Stimulated activated CD4-positive, alpha-beta T cell treated with anti-CD3 and anti-CD28 coated beads, Interleukin-2, amount 100 ng/mL, for 24 hours (primary cell): Measurements from ENCODE around the gene PPP1R16B.

Experiments
- DNase-seq, 2 donors: peaks; one replicate each; pipeline ENCODE4 v3.0.0-alpha.2; 2020

The PPP1R16B gene

DNA sequence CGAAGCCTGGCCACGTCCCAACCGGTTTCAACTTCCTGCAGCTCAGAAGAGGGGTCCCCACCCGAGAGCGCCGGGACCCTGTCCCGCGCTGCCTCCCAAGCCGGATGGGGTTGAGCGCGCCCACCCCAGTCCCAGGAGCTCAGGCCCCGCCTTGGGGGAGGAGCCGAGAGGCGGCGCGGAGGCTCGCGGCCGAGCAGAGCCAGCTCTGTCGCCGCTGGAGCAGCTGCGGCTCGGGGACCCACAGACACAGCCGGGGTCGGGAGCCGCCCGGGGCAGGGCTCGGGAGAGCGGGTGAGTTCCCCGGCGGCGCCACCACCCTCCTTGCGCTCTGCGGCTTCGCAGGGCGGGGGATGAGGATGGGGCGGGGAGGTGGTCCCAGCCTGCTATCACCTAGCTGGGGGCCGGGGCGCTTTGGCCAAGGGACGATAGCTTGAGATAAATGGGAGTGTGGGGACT lies at the start of gene PPP1R16B:
PPP1R16B (plus strand) TSS at position 196 of the 456 bp plus-strand sequence. CDS start 30,229 bp downstream, outside the sequence.
- DNase-seq = peak; percentile 78 to 86

DNA sequence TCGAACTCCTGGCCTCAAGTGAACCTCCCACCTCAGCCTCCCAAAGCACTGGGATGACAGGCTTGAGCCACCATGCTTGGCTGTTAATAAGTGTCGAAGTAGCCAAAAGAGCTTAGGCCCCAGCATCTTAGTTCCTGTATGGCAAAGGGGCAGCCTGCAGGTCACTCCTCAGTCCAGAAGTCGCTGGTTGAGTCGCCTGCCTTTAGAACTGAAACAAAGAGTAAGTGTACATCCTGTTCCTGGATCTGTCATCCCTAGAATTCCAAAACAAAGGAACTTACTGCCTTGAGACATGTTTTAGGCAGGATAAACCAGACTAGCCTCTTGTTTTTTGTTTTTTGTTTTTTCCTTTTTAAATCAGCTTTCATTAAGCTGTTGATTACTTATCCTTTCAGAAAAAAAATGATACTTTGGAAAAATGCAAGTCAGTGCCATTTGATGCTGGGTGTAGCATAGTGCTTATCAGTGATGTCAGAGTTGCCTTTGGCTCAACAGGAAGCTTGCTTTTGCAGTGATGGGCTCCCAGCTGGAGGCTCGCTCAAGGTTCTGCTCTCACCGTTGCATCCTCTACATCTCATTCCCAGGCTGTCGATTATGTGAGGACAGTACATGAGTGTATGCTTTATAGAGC lies 48.2 kb upstream of the PPP1R16B start:
- no peak for DNase-seq

- DNase-seq = no peak
These were observed 46.4 kb upstream of the PPP1R16B start for GRCh38 chr20:38759106-38759505.

DNA sequence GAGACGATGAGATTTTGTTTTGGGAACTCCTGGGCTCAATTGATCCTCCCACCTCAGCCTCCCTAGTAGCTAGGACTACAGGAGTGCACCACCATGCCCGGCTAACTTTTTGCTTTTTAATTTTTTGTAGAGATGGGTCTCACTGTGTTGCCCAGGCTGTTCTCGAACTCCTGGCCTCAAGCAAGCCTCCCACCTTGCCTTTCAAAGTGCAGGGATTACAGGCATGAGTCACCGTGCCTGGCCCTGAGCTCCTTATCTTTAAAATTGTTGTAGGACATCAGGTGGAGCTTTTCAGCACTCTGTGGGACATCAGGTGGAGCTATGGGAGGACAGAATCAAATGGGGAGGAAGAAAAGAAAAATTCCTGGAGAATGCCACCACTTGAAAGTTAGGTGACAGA lies 44.5 kb upstream of the PPP1R16B start:
- DNase-seq = no peak

DNA sequence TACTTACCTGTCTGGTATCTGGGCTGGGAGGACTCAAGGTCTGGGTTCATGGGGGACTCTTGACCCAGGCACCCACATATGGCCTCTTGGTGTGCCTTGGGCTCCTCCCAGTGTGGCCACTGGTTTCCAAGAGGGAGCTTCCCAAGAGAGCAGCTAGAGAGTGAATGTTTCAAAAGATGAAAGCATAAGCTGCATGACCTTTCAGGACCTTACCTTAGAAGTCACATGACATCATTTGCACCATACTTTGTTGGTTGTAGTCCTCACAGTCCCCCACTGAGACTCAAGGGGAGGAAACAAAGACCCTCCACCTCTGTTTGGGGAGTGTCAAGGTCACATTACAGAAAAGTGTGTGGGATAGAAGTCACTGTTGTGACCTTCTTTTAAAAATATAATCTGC lies 43.3 kb upstream of the PPP1R16B start:
- no peak for DNase-seq

DNA sequence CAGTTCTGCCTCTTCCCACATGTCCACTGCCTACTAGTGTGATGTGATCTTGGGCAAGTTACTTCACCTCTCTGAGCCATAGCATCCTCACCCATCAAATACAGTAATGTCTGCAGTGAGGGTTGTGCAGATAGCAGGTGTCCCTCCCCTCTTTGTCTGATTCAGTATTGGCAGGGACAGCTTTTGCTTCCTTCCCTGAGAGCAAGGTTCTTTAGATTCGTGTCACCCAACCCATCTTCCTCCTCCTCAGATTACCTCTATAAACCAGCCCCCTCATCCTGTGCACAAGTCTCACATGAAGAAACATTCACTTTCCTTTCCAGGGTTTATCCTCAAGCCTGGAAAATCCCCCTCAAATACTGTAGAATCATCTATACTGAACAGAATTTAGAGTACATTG lies 41.9 kb upstream of the PPP1R16B start:
- DNase-seq = no peak

- peak; percentile 65 to 66 for DNase-seq
These were observed 40.8 kb upstream of the PPP1R16B start for GRCh38 chr20:38764567-38765318.

- no peak for DNase-seq
These were observed 39.4 kb upstream of the PPP1R16B start for GRCh38 chr20:38766071-38766470.

DNA sequence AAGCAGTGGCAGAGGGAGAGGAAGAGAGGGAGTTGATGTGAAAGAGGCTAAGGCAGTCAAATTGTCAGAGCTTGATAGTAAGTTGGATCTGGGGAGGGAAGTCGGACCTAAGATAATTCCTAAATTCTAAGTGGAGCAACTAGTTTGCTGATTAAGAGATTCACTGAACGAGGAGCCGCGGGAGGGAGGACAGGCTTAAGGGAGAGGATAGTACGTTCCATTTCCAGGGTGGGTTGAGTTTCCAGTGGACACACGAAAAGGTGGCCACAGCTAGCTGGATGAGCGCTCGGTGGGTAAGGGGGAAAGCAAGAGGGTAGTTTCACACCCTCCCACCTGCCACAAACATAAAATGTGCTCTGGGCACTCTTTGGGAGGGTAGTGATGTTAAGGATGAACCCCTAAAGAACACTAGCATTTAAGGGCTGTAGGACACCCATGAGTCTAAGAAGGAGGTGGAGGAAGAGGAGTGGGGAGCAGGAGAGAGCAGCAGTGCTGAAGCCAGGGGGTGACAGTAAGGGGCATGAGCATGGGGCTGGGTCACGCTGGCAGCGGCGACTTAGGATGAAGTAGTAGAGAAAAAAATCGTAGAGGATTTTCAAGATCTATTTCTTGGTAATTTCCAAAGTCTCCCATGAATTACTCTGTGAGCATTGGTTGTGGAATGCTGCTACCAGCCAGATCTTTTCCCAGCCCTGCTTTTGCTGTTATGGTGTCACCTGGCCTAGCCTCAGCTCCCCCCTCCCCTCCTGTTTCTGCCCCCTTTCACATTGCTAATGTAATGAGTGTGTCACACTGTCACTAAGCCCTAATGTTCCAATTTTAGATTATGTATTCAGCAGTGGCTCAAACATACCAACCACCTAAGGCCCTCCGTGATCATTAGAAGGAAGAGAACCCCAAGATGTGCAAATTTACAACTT lies 35.9 kb upstream of the PPP1R16B start:
- no peak for DNase-seq

DNA sequence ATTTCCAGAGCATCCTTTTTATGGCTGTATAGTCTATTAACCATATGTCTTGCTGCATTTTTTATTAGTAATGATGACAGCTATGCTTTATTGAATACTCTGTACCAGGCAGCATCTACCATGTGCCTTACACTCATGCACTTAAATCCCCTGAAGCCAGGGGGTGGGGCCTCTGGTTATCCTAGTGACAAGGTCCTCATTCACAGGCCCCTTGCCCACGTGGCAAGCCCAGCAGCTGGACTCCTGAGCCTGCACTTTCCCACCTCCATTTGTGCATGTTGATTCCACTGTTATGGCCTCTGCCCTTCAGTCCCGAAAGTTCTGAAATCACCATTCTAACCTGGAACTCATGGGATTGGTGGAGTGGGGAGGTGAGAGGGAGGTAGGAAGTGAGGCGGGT lies 35.0 kb upstream of the PPP1R16B start:
- no peak for DNase-seq

DNA sequence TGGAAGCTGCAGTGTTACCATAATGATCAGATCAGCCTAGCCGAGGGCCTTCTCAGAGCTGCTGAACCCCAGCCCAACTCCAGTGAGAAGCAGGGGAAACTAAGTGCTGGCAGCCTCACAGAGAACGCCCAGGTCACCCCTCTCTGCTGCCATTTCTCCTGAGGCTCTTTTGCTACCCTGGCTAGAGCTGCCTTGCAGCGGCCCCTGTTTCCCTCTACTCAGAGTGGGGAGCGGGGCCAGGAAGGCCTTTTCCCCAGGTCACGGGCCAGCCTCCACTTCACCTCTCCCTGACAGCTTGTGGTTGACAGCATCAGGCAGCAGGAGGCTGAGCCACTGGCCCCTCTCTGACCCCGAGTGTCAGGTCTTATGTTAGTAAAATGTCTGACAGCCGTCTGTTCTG lies 34.5 kb upstream of the PPP1R16B start:
- no peak for DNase-seq

DNA sequence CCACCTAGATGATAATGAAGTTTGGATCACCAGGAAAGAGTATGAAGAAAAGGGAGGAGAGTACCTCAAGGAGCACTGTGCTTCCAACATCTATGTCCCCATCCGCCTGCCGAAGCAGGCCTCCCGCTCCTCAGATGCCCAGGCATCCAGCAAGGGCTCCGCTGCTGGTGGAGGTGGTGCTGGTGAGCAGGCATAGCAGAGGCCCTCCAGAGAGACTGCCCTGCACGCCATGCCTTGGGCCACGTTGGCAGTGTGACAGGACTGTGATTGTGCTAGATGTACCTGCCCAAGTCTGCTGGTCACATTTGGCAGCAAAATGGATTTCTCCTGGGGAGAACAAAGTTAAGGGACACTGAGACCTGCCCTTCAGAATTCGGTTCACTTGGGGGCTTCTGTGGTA lies 33.9 kb upstream of the PPP1R16B start:
- DNase-seq = no peak

DNA sequence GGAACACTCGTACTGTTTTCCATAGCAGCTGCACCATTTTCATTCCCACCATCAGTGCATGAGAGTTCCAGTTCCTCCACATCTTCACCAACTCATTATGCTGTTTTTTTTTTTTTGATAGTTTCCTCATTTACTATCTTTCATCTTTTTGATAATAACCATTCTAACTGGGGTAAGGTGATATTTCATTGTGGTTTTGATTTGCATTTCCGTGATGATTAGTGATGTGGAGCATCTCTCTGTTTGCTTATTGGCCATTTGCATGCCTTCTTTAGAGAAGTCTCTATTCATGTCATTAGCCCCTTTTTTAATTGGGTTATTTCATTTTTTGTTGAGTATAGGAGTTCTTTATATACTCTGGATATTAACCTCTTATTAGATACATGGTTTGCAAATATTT lies 31.3 kb upstream of the PPP1R16B start:
- no peak for DNase-seq

GRCh38 chr20:38776363-38776762 lies 29.1 kb upstream of the PPP1R16B start:
- DNase-seq = no peak

DNA sequence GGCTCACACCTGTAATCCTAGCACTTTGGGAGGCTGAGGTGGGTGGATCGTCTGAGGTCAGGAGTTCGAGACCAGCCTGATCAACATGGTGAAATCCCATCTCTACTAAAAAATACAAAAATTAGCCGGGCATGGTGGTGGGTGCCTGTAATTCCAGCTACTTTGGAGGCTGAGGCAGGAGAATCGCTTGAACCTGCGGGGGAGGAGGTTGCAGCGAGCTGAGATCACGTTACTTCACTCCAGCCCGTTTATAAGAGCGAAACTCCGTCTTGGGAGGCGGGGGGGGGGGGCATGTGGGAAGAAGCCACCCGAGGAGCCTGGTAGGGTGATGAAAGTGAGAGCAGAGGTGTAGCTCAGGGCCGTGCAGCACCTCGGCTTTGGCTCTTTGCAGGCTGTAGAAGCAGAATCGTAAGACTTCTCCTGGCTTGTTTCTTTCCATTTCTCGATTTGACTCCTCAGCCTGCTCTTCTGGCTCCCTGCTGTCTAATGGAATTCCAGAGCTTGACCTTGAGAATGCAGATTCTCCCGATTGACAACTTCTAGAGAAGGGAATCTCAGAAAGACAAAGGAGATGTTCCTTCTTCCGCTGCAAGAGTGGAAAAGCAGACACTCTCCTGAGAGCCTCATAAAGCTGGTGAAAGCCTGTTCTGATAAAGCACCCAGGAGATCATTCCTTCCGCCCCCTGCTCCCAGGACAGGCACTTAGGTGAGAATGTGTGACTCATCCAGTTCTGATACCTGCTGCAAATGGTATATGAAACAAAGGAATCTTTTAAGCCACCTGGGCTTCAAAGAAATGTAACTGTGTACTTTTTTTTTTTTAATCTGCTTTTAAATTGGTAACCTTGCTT lies 26.0 kb upstream of the PPP1R16B start:
- no peak for DNase-seq

DNA sequence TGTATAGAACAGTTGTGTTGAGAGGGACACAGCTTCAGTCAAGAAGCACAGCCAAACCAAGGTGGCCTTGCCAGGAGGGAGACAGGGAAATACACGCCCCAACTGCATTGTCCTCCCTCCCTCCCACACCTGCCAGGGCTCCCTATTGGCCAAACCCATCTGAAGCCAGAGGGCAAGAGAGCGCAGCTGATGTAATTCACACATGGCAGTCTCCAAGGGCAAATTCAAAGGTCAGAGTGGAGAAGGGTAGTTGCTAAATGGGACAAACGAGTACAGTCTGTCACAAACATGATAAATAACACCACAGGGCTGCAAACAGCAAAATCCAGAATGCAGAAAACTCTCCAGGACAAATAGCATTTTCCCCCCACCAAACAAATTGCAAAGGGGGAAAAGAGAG lies 23.2 kb upstream of the PPP1R16B start:
- DNase-seq = no peak

DNA sequence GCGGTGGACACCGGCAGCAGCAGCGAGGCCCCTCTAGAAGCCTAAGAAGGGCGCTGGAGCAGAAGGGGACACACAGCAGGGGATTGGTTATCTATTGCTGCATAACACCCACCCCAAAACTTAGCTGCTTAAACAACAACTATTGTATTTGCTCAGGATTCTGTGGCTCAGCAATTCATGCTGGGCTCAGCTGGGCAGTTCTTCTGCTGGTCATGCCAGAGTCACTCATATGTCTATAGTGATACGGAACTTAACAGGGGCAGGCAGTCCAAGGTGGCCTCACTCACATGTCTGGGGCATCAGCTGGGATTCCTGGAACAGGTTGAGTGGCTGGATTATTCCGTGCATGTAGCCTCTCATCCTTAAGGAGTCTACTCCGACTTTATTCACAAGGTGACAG lies 17.6 kb upstream of the PPP1R16B start:
- DNase-seq = no peak

DNA sequence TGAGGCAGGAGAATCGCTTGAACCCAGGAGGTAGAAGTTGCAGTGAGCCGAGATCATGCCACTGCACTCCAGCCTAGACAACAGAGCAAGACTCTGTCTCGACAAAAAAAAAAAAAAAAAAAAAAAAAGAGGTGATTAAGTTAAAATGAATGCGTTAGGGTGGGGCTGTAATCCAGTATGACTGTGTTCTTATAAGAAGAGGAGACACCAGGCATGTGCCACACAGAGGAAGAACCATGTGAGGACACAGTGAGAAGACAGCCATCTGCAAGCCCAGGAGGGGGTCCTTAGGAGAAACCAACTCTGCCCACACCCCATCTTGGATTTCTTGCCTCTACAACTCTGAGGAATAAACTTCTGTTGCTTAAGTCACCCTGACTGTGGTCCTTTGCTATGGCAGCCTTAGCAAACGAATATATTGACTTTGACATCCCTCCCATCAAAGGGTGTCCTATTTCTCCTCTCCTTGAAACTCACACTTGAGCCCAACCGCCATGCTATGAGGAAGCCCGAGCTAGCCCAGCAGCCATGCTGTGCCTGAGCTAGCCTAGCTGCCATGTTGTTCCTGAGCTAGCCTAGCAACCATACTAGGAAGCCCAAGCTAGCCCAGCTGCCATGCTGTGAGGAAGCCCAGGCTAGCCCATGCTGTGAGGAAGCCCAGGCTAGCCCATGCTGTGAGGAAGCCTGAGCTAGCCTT lies 15.8 kb upstream of the PPP1R16B start:
- no peak for DNase-seq

DNA sequence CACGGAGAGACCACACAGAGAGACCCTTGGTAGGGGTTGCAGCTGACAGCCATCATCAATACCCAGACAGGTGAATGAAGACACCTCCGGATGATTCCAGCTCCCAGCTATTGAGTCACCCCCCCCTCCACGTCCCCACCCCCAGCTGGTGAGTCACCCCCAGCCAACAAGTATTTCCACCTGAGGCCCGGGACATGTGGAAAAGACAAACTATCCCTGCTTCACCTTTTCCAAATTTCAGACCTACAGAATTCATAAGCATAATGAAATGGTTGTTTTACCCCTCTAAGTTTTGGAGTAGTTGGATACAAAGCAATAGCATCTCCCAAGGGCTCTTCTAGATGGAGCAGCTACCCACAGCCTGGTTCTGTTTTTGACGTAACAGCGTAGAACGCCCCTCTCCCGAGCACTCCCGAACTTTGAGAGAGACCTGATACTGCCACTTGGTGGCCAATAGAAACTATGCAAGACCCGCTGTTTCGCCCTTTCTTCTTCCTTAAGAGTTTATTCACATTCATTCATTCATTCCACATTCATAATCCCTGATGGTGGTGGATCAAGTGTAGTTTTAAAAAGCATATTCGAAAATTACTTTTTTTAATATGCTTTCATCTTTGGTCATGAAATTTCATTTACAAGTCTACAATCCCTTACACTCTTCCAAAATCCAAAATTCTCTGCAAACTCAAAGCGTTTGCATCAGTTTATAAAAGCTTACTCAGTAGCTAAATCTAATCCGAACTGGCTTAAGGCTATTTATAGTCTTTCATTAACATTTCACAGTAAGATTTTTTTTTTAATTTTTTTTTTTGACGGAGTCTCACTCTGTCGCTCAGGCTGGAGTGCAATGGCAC lies 15.1 kb upstream of the PPP1R16B start:
- DNase-seq = peak in 1 of 2 donors; percentile 49

DNA sequence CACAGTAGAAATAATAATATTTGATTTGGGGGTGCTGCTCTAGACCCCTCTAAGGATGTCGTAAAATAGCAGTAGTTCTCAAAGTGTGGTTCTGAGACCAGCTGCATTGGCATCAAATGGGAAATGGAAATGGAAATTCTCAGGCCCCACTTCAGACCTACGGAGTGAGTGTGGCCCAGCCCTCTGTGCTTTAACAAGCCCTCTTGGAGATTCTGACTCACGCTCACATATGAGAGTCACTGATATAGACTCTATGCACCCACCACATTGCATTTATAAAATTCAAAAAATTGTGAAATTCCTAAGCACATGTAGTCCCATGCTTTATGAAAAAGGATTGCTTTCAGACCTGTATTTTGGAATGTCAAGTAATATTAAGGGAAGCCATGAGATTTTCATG lies 14.2 kb upstream of the PPP1R16B start:
- DNase-seq = no peak

DNA sequence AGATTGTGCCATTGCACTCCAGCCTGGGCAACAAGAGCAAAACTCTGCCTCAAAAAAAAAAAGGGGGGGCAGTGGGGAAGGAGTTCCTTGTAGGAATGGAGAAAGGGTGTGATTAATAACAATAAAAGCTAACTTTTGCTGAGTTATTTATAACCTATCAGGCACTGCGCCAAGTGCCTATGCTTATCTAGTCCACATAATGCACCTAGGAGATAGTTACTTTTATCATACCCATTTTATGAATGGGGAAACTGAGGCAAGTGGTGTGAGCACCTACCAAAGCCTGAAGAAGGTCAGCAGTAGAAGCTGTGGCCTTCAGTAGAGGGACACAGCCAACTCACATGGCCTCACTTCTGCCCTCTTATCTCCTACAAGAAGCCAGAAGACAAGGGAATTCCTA lies 13.6 kb upstream of the PPP1R16B start:
- DNase-seq = no peak
